HEK293T (cell line): ENCODE results near the gene AMTN.
"Not testable (repeated sequence)": the region's sequence is repeated elsewhere in the genome, so short reads cannot be mapped to it uniquely, and the experiment has no call there.

Source experiments
- CTCF ChIA-PET: fragments of 350-600 bp; formaldehyde crosslinking; extraction: SDS; loops from one replicate; lab custom pipeline; 2021; ENCODE audit warnings: antibody characterized with exemption, inconsistent platforms; lab: Yijun Ruan, JAX
- POLR2A ChIA-PET: fragments of 350-600 bp; formaldehyde crosslinking; extraction: SDS; loops from one replicate; lab custom pipeline; 2020; ENCODE audit warnings: antibody characterized with exemption, inconsistent platforms; lab: Yijun Ruan, JAX
- DNase-seq: peaks from one replicate; pipeline ENCODE4 v3.0.0; 2012; ENCODE audit warnings: mixed read lengths; ENCODE audit errors: extremely low spot score
- ARNT ChIP-seq: fragments of 450-650 bp; IDR thresholded peaks from 2 replicates; pipeline ENCODE4 v1.6.1; 2017; ENCODE audit warnings: mild to moderate bottlenecking
- BHLHE40 ChIP-seq: fragments of 450-650 bp; IDR thresholded peaks from 2 replicates; pipeline ENCODE4 v1.6.1; 2016; ENCODE audit warnings: mild to moderate bottlenecking, moderate library complexity, borderline replicate concordance
- CTBP1 ChIP-seq: fragments of 450-650 bp; IDR thresholded peaks from 2 replicates; pipeline ENCODE4 v1.6.1; 2016; ENCODE audit warnings: borderline replicate concordance
- ELF4 ChIP-seq: fragments of 450-650 bp; IDR thresholded peaks from 2 replicates; pipeline ENCODE4 v1.6.1; 2017; ENCODE audit warnings: antibody characterized with exemption
- FOXA1 ChIP-seq: fragments of 450-650 bp; IDR thresholded peaks from 2 replicates; pipeline ENCODE4 v1.6.1; 2016; ENCODE audit warnings: mild to moderate bottlenecking
- FOXK2 ChIP-seq: fragments of 450-650 bp; IDR thresholded peaks from 2 replicates; pipeline ENCODE4 v1.6.1; 2016; ENCODE audit warnings: mild to moderate bottlenecking
- FOXM1 ChIP-seq: fragments of 450-650 bp; IDR thresholded peaks from 2 replicates; pipeline ENCODE4 v1.6.1; 2017; ENCODE audit warnings: mild to moderate bottlenecking, borderline replicate concordance
- HDGF ChIP-seq: fragments of 450-650 bp; IDR thresholded peaks from 2 replicates; pipeline ENCODE4 v1.6.1; 2017; ENCODE audit warnings: antibody characterized with exemption, borderline replicate concordance
- L3MBTL2 ChIP-seq: fragments of 450-650 bp; conservative IDR thresholded peaks from 2 replicates; pipeline ENCODE4 v1.6.1; 2016; ENCODE audit warnings: mild to moderate bottlenecking
- LEF1 ChIP-seq: fragments of 450-650 bp; IDR thresholded peaks from 2 replicates; pipeline ENCODE4 v1.6.1; 2017; ENCODE audit warnings: mild to moderate bottlenecking, borderline replicate concordance
- NFRKB ChIP-seq: fragments of 450-650 bp; IDR thresholded peaks from 2 replicates; pipeline ENCODE4 v1.6.1; 2016; ENCODE audit warnings: mild to moderate bottlenecking, moderate library complexity
- PKNOX1 ChIP-seq: fragments of 450-650 bp; IDR thresholded peaks from 2 replicates; pipeline ENCODE4 v1.6.1; 2016
- SP1 ChIP-seq: fragments of 450-650 bp; IDR thresholded peaks from 2 replicates; pipeline ENCODE4 v1.6.1; 2017
- SUZ12 ChIP-seq: fragments of 450-650 bp; IDR thresholded peaks from 2 replicates; pipeline ENCODE4 v1.6.1; 2016; ENCODE audit warnings: mild to moderate bottlenecking
- TARDBP ChIP-seq: fragments of 450-650 bp; IDR thresholded peaks from 2 replicates; pipeline ENCODE4 v1.6.1; 2016
- ZNF384 ChIP-seq: fragments of 450-650 bp; IDR thresholded peaks from 2 replicates; pipeline ENCODE4 v1.6.1; 2016

The AMTN gene

GRCh38 chr4:70531981-70532380 is 13.6 kb downstream of the AMTN start:
- no peak for TF ChIP-seq LEF1
- no peak for TF ChIP-seq SUZ12
- TF ChIP-seq TARDBP, result no peak
- TF ChIP-seq BHLHE40, result no peak
- no peak for TF ChIP-seq PKNOX1
- TF ChIP-seq L3MBTL2, result no peak
- no peak for TF ChIP-seq FOXK2
- TF ChIP-seq FOXA1, result no peak
- TF ChIP-seq ZNF384, result no peak
- TF ChIP-seq ELF4, result no peak
- no peak for TF ChIP-seq NFRKB
- TF ChIP-seq SP1, result no peak
- TF ChIP-seq HDGF, result no peak
- no peak for TF ChIP-seq CTBP1
- TF ChIP-seq FOXM1, result no peak
- no peak for TF ChIP-seq ARNT
- CTCF ChIA-PET, result interaction anchor here (0.6 to 0.9 kb wide), 2 partner anchors 27 to 53 kb away, joined by 3 to 5 read pairs; no protein-coding TSS in a partner anchor
- DNase-seq, result peak; percentile 16
- POLR2A ChIA-PET, result no interaction called here

- DNase-seq, result no peak
- TF ChIP-seq LEF1 (no peak), NFRKB (no peak), FOXK2 (no peak), SP1 (no peak), CTBP1 (no peak)
- ChIA-PET CTCF (no interaction called here), POLR2A (no interaction called here)
Observed at GRCh38 chr4:70533211-70533610, 14.8 kb downstream of the AMTN start.

GRCh38 chr4:70533791-70534190 is 15.4 kb downstream of the AMTN start:
- no peak for DNase-seq
- CTCF ChIA-PET, result no interaction called here
- TF ChIP-seq LEF1 (no peak), FOXA1 (no peak), SP1 (no peak), L3MBTL2 (no peak), SUZ12 (no peak), CTBP1 (no peak), FOXM1 (no peak), TARDBP (no peak), NFRKB (no peak), ZNF384 (no peak), PKNOX1 (no peak)
- POLR2A ChIA-PET, result no interaction called here

- POLR2A ChIA-PET, CTCF ChIA-PET, DNase-seq: not testable (repeated sequence)
Observed at GRCh38 chr4:70534886-70535285, 16.5 kb downstream of the AMTN start.

- no peak for DNase-seq
- POLR2A ChIA-PET, result no interaction called here
- TF ChIP-seq L3MBTL2 (no peak), FOXA1 (no peak), BHLHE40 (no peak), SP1 (no peak), CTBP1 (no peak)
- CTCF ChIA-PET, result no interaction called here
Observed at GRCh38 chr4:70538869-70539268, 20.5 kb downstream of the AMTN start.

- ChIA-PET POLR2A (no interaction called here), CTCF (no interaction called here)
- DNase-seq, result peak; percentile 21
- TF ChIP-seq BHLHE40, result no peak
- no peak for TF ChIP-seq NFRKB
- no peak for TF ChIP-seq TARDBP
- TF ChIP-seq SP1, result no peak
- no peak for TF ChIP-seq ARNT
- no peak for TF ChIP-seq ZNF384
- TF ChIP-seq L3MBTL2, result no peak
- no peak for TF ChIP-seq LEF1
- TF ChIP-seq FOXA1, result no peak
- no peak for TF ChIP-seq ELF4
- TF ChIP-seq HDGF, result no peak
Observed at GRCh38 chr4:70544279-70544868, 26.0 kb downstream of the AMTN start.

GRCh38 chr4:70556856-70557255 is 38.5 kb downstream of the AMTN start:
- CTCF ChIA-PET, result no interaction called here
- no peak for TF ChIP-seq CTBP1
- no peak for TF ChIP-seq SUZ12
- no peak for TF ChIP-seq FOXM1
- no peak for TF ChIP-seq FOXK2
- TF ChIP-seq ZNF384, result no peak
- no peak for TF ChIP-seq FOXA1
- TF ChIP-seq HDGF, result no peak
- TF ChIP-seq ARNT, result no peak
- TF ChIP-seq NFRKB, result no peak
- no peak for TF ChIP-seq TARDBP
- TF ChIP-seq PKNOX1, result no peak
- TF ChIP-seq L3MBTL2, result no peak
- TF ChIP-seq SP1, result no peak
- TF ChIP-seq ELF4, result no peak
- no peak for TF ChIP-seq BHLHE40
- no peak for TF ChIP-seq LEF1
- DNase-seq, result no peak
- POLR2A ChIA-PET, result no interaction called here
